PC-3 (cell line): Measurements from ENCODE around the gene CA9. TPM values are rescaled to one million over a fixed set of nuclear protein-coding genes. Genes with fewer than 3 reads are reported as not detected.

Experiments
- ATAC-seq: fragments of 200-7000 bp; cut with Tn5 transposase; 2 replicates; pipeline ENCODE4 v1.9.1; 2020; ENCODE audit warnings: mild to moderate bottlenecking, moderate library complexity
- BruUV-seq: library from RNA; stranded (reverse); fragments of 400-500 nt; replicated peaks from 2 replicates; lab custom pipeline; 2021; lab: Mats Ljungman, UMichigan
- CTCF ChIA-PET: fragments of 300-600 bp; sonication (Branson Sonifier 250); formaldehyde crosslinking; loops from one replicate; lab custom pipeline; 2022; ENCODE audit warnings: antibody characterized with exemption; lab: Charles Lee
- POLR2A ChIA-PET: fragments of 300-600 bp; sonication (Branson Sonifier 250); formaldehyde crosslinking; loops from one replicate; lab custom pipeline; 2022; ENCODE audit warnings: antibody characterized with exemption; ENCODE audit not compliant: unreplicated experiment; lab: Charles Lee
- DNase-seq: peaks from one replicate; pipeline ENCODE4 v3.0.0-alpha.2; 2015
- H2AFZ ChIP-seq: fragments of 300-600 bp; sonication (generic); 2 replicates; pipeline ENCODE4 v1.6.0; 2016; ENCODE audit warnings: antibody characterized with exemption, low read length
- H3F3A ChIP-seq: fragments of 300-600 bp; sonication (generic); one replicate; pipeline ENCODE4 v1.6.0; 2017; ENCODE audit warnings: antibody characterized with exemption, low read length, control low read depth, mild to moderate bottlenecking; ENCODE audit not compliant: unreplicated experiment
- H3K27ac ChIP-seq: fragments of 300-600 bp; sonication (generic); 2 replicates; pipeline ENCODE4 v1.5.1; 2016; ENCODE audit warnings: mild to moderate bottlenecking, low read length
- H3K27me3 ChIP-seq: fragments of 300-600 bp; sonication (generic); 2 replicates; pipeline ENCODE4 v1.6.1; 2016; ENCODE audit warnings: low read length, mixed read lengths
- H3K36me3 ChIP-seq: fragments of 300-600 bp; sonication (generic); 2 replicates; pipeline ENCODE4 v1.6.1; 2016; ENCODE audit warnings: low read depth, mixed run types, low read length, mixed read lengths
- H3K4me1 ChIP-seq: fragments of 300-600 bp; sonication (generic); 2 replicates; pipeline ENCODE4 v1.5.1; 2016; ENCODE audit warnings: low read length; ENCODE audit not compliant: insufficient read depth
- H3K4me2 ChIP-seq: fragments of 300-600 bp; sonication (generic); 2 replicates; pipeline ENCODE4 v1.6.0; 2016; ENCODE audit warnings: low read length
- H3K4me3 ChIP-seq: fragments of 300-600 bp; sonication (generic); 2 replicates; pipeline ENCODE4 v1.5.1; 2016; ENCODE audit warnings: mild to moderate bottlenecking, low read length, mixed read lengths
- H3K79me2 ChIP-seq: fragments of 300-600 bp; sonication (generic); 2 replicates; pipeline ENCODE4 v1.6.1; 2017; ENCODE audit warnings: low read length, mixed read lengths
- H3K9ac ChIP-seq: fragments of 300-600 bp; sonication (generic); 2 replicates; pipeline ENCODE4 v1.6.0; 2016; ENCODE audit warnings: mild to moderate bottlenecking, low read length
- H3K9me2 ChIP-seq: fragments of 300-600 bp; sonication (generic); replicated peaks from 2 replicates; pipeline ENCODE4 v1.6.1; 2016; ENCODE audit warnings: mixed run types, low read length, mixed read lengths
- H3K9me3 ChIP-seq: fragments of 300-600 bp; sonication (generic); 2 replicates; pipeline ENCODE4 v1.6.1; 2016; ENCODE audit warnings: low read length, mixed read lengths
- H4K20me1 ChIP-seq: fragments of 300-600 bp; sonication (generic); 2 replicates; pipeline ENCODE4 v1.6.1; 2016; ENCODE audit warnings: low read length, mixed read lengths
- EZH2 ChIP-seq: fragments of 300-600 bp; sonication (generic); IDR thresholded peaks from one replicate; pipeline ENCODE4 v1.6.1; 2017; ENCODE audit warnings: antibody characterized with exemption, mild to moderate bottlenecking, low read length; ENCODE audit not compliant: unreplicated experiment
- EZH2phosphoT487 ChIP-seq: fragments of 300-600 bp; sonication (generic); IDR thresholded peaks from 2 replicates; pipeline ENCODE4 v1.6.1; 2018; ENCODE audit warnings: mild to moderate bottlenecking, antibody characterized with exemption, low read length, borderline replicate concordance
- intact Hi-C: fragments of 100-400 bp; cut with micrococcal nuclease; formaldehyde crosslinking; loops from 2 replicates; pipeline ENCODE4 v1.9.0; 2023
- microRNA-seq: library from miRNA; unstranded; fragments of <30 nt; microRNA quantifications from one replicate; pipeline ENCODE4 v1.1.0, GENCODE V29; 2020; ENCODE audit not compliant: unreplicated experiment
- total RNA-seq: library from RNA; depleted of rRNA; stranded (reverse); fragments of >200 nt; gene quantifications from 2 replicates; pipeline ENCODE4 v1.2.3, GENCODE V29; 2014; rRNA removed
- TF ChIP-seq, protein P1 (sequence below): fragments of 300-600 bp; sonication (generic); conservative IDR thresholded peaks from 2 replicates; pipeline ENCODE4 v1.5.1; 2017; ENCODE audit warnings: antibody characterized with exemption, low read depth, mild to moderate bottlenecking, low read length

CA9 gene
- total RNA-seq, 1 experiment from 2014 or later = 7.7 TPM

DNA sequence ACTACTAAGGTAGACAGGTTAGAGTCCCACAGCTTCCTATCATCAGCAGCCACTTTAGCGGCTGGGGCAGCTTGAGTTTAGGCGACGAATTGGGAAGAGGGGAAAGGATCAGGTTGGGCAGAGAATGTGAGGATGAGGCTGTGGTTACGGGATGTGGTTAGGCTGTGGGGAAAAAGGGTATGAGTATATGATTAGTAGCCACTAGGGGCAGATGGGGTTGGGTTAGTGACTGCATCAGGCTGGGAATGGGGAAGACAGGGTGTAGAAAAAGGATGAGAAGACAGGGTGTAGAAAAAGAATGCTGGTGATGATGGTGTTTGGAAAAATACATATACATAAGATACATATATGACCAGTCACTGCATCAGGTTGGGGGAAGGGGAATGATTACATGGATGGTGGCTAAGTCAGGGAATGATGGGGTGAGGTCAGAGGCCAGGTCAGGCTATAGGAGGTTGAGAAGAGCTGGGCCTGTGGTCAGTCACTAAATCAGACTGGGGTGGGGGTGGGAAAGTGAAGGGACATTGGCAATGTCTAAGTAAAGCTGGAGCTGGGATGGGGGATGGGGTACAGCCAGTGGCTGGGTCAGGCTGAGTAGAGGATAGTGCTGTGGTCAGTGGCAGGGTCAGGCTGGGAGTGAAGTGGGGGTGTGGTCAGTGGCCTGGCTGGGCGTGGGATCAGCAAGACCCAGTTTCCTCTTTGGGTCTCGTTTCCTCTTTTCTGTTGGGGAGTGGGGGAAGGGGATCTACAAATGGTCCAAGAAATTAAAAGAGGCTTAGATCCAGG lies 56.2 kb downstream of the CA9 start:
- peaks cover 6% of the 10 kb centered on the region; the same call in 1 of the 2 replicates for H3K36me3 ChIP-seq
- peaks cover 70% of the 10 kb centered on the region for H3K79me2 ChIP-seq
- peaks cover 54% of the 10 kb centered on the region for H3K4me1 ChIP-seq
- intact Hi-C loops = loop anchor here (2.0 kb wide), 1 partner anchor 71 kb away; the partner anchor contains the start of genes CCDC107 and RMRP
- no peak overlapping the region for H3K9ac ChIP-seq
- ATAC-seq (peak; percentile 11), DNase-seq (peak; percentile 86)
- H3K4me2 ChIP-seq = peak overlapping the region; percentile 90
- no peaks in the 10 kb centered on the region for H3F3A ChIP-seq
- H3K9me2 ChIP-seq = no peaks in the 10 kb centered on the region
- H3K27ac ChIP-seq = peak overlapping the region; percentile 84
- no peaks in the 10 kb centered on the region for H3K9me3 ChIP-seq
- H4K20me1 ChIP-seq = no peaks in the 10 kb centered on the region
- POLR2A ChIA-PET = interaction anchor here (0.5 to 0.6 kb wide), 3 partner anchors 17 to 65 kb away, joined by 4 to 5 read pairs (median 5); partner anchors contain the start of gene ARHGEF39
- peak overlapping the region; percentile 90 for H3K4me3 ChIP-seq
- H2AFZ ChIP-seq = no peak overlapping the region
- no TSS peak for BruUV-seq
- no peak for TF ChIP-seq EZH2
- TF ChIP-seq, protein P1, sequence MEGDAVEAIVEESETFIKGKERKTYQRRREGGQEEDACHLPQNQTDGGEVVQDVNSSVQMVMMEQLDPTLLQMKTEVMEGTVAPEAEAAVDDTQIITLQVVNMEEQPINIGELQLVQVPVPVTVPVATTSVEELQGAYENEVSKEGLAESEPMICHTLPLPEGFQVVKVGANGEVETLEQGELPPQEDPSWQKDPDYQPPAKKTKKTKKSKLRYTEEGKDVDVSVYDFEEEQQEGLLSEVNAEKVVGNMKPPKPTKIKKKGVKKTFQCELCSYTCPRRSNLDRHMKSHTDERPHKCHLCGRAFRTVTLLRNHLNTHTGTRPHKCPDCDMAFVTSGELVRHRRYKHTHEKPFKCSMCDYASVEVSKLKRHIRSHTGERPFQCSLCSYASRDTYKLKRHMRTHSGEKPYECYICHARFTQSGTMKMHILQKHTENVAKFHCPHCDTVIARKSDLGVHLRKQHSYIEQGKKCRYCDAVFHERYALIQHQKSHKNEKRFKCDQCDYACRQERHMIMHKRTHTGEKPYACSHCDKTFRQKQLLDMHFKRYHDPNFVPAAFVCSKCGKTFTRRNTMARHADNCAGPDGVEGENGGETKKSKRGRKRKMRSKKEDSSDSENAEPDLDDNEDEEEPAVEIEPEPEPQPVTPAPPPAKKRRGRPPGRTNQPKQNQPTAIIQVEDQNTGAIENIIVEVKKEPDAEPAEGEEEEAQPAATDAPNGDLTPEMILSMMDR = peak; percentile 64
- no peak for TF ChIP-seq EZH2phosphoT487
- H3K27me3 ChIP-seq = no peaks in the 10 kb centered on the region
- CTCF ChIA-PET = interaction anchor here (0.6 kb wide), 1 partner anchor 69 kb away, joined by 3 read pairs; no protein-coding TSS in a partner anchor

DNA sequence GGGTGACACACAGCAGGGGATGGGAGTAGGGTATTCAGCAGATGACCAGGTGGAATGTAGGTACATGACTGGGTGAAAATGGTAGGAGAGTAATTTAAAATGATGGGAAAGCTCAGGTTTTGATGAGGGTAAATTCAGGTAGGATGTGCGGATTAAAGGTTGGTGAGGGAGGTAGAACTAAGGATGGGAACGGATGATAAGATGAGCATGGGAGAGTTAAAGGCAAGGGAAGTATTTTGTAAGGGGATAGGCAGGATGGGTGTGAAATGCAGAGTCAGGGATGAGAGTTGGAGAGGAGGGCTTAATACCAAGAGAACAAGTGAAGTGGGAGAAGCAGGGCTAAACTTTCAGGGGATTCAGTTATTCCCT lies 56.7 kb downstream of the CA9 start:
- Histone ChIP-seq H3K4me2 (peak overlapping the region; percentile 90), H3K9me2 (no peaks in the 10 kb centered on the region), H3F3A (no peaks in the 10 kb centered on the region), H3K9ac (no peak overlapping the region), H3K27me3 (no peaks in the 10 kb centered on the region), H3K27ac (peak overlapping the region; percentile 84), H3K36me3 (peaks cover 11% of the 10 kb centered on the region; the same call in 1 of the 2 replicates), H4K20me1 (no peaks in the 10 kb centered on the region), H2AFZ (no peak overlapping the region), H3K4me1 (peaks cover 54% of the 10 kb centered on the region), H3K4me3 (peak overlapping the region; percentile 90), H3K9me3 (no peaks in the 10 kb centered on the region), H3K79me2 (peaks cover 70% of the 10 kb centered on the region)
- no peak for ATAC-seq
- intact Hi-C loops = no loop called here
- DNase-seq = no peak
- BruUV-seq = no TSS peak
- CTCF ChIA-PET = no interaction called here
- POLR2A ChIA-PET = interaction anchor here (0.5 to 0.6 kb wide), 3 partner anchors 16 to 66 kb away, joined by 4 to 5 read pairs (median 5); partner anchors contain the start of gene ARHGEF39
- TF ChIP-seq EZH2 (no peak), EZH2phosphoT487 (no peak)
- TF ChIP-seq, protein P1 = no peak

Small RNA genes lying within 50 kb of the gene (microRNA-seq; reads per million reads assigned to microRNA genes)
- gene MIR6852 = 0.75 reads per million

Other genes with a start within 250 kb of the CA9 start
- gene RUSC2, start 183.8 kb upstream of the CA9 start, total RNA-seq = 10.7 and 13.3 TPM in 2 replicates
- 11.2 and 25.2 TPM in 2 replicates for gene TESK1, start 68.7 kb upstream of the CA9 start, total RNA-seq
- 0.15 TPM in 1 of 2 replicates, not detected in the other for gene CD72, start 55.5 kb upstream of the CA9 start, total RNA-seq
- gene SIT1, start 23.0 kb upstream of the CA9 start, total RNA-seq = not detected in 2 replicates
- gene RMRP, start 15.9 kb upstream of the CA9 start, total RNA-seq = 23,421 and 36,790 TPM in 2 replicates
- 34.9 and 37.0 TPM in 2 replicates for gene CCDC107, start 15.6 kb upstream of the CA9 start, total RNA-seq
- 2.6 and 4.1 TPM in 2 replicates for gene ARHGEF39, start 8.7 kb upstream of the CA9 start, total RNA-seq
- gene TPM2, start 16.0 kb downstream of the CA9 start, total RNA-seq = 7.0 and 10.4 TPM in 2 replicates
- 118 and 153 TPM in 2 replicates for gene TLN1, start 58.3 kb downstream of the CA9 start, total RNA-seq
- gene CREB3, start 58.7 kb downstream of the CA9 start, total RNA-seq = 34.8 and 47.1 TPM in 2 replicates
- 60.9 and 81.7 TPM in 2 replicates for gene GBA2, start 75.3 kb downstream of the CA9 start, total RNA-seq
- gene RGP1, start 75.4 kb downstream of the CA9 start, total RNA-seq = 13.8 and 14.3 TPM in 2 replicates
- 145 and 149 TPM in 2 replicates for gene MSMP, start 80.3 kb downstream of the CA9 start, total RNA-seq
- 1.0 and 1.5 TPM in 2 replicates for gene NPR2, start 117.7 kb downstream of the CA9 start, total RNA-seq
- not detected in 2 replicates for gene SPAG8, start 138.3 kb downstream of the CA9 start, total RNA-seq
- 69.7 and 78.5 TPM in 2 replicates for gene HINT2, start 141.1 kb downstream of the CA9 start, total RNA-seq
- gene FAM221B, start 154.8 kb downstream of the CA9 start, total RNA-seq = 0.29 TPM in 1 of 2 replicates, not detected in the other
- gene TMEM8B, start 155.3 kb downstream of the CA9 start, total RNA-seq = 1.6 and 2.4 TPM in 2 replicates
- not detected in 2 replicates for gene OR13J1, start 196.5 kb downstream of the CA9 start, total RNA-seq
- gene HRCT1, start 232.3 kb downstream of the CA9 start, total RNA-seq = 1.7 TPM in 2 replicates
- 0.35 TPM in 1 of 2 replicates, not detected in the other for gene SPAAR, start 235.6 kb downstream of the CA9 start, total RNA-seq